ENCODE results near the gene CLCN7.
"Not testable (repeated sequence)": the region's sequence is repeated elsewhere in the genome, so short reads cannot be mapped to it uniquely, and the experiment has no call there.

CLCN7 gene

DNA sequence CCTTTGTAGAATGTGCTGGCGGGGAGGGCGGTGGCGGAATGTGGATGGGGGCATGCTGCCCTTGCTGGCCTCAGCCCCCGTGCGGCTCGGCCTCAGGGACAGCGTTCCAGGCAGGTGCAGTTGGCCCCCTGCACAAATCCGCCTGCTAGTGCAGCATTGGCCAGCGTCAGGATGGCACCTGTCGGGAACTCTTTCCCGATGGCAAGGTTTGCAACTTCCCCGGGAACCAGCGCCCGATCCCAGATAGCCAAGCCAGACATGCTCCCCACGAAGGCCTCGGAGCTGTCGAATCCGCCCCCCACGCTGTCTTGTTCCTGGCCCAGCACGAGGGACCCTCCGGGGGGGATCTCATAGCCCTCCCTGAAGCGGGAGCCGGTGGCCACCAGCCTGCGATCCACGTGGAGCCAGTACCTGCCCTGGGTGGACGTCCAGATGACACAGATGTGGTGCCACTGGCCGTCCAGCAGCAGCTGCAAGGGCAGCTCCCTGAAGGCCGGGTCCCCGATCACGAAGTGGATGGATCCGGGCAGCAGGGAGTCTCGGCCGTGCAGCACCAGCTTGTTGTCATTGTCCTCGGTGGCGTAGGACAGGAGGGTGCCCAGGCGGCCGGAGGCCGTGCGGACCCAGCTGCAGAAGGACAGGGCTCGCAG, 11.1 kb upstream of the CLCN7 start:
- no peak for DNase-seq

DNA sequence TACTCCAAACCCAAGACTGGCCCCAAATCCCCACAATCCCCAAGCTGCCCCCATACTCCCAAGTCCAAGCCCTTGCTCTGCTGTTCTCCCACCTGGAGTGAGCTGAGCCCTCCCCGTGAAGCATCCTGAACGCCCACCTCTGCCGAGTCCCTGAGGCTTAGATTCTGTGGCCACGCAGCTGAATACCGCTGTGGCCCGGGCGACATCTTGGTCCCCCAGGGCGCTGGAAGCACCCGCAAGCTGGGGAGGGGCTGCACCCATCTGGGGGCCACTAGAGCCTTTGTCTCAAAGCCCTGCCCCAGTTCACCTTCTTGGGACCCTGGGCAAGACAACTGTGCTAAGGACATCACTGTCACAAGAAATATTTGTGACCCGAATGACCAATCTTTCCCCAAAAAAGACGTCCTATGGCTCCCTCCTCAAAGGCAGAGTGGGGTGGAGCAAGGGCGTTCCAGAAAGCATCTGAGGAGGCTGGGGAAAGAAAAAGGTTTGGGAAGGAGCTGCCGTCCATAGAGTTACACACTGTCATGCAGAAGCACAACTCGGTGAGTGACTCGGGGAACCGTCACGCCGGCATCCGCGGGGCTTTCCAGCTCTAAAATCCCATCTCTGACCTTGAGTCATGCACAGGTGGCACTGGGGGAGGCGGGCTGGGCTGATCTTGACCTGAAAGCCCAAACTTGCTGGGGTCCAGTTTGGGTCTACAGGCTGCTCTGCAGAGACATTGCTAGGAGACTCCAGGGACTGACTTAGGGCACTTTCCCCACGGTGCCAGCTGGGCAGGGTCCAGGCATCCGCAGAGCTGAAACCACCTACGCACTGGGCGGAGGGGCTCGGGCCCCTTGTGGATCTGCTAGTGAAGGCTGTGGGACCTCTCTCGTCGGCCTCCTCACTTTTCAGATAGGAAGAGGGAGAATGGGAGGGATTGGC, 7.3 kb upstream of the CLCN7 start:
- DNase-seq, result no peak

- DNase-seq, result not testable (repeated sequence)
Observed at GRCh38 chr16:1478937-1479336, 4.1 kb upstream of the CLCN7 start.

DNA sequence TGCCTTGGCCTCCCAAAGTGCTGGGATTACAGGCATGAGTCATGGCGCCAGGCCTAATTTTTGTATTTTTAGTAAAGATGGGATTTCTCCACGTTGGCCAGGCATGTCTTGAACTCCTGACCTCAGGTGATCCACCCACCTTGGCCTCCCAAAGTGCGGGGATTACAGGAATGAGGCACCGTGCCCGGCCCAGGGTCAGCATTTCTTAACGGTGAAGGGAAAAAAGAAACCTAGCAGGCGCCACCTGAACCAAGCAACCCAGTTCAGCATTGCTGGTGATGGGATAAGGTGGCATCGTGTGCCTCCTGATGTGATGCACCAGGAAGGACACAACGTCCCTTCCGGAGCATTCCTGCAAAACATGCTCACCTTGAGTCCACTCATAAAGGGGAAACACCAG, 2.2 kb upstream of the CLCN7 start:
- no peak for DNase-seq

GRCh38 chr16:1475552-1476114, 805 bp upstream of the CLCN7 start:
- no peak for DNase-seq

GRCh38 chr16:1474082-1474795, 589 bp downstream of the CLCN7 start:
- DNase-seq, result no peak

DNA sequence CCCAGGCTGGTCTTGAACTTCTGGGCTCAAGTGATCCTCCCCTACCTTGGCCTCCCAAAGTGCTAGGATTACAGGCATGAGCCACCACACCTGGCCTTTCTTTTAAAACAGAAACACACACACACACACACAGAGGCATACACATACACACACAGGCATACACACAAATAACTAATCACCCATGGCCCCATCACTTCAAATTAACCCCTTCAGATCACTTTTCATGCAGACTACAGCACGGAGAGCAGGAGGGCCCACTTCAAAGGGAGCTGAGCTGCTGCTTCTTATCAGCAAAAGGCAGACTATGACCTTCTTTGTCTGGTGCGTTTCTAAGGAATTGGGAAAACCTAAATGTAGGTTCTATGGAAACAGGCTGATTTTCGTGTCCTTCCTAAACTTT, 1.9 kb downstream of the CLCN7 start:
- DNase-seq, result no peak

DNA sequence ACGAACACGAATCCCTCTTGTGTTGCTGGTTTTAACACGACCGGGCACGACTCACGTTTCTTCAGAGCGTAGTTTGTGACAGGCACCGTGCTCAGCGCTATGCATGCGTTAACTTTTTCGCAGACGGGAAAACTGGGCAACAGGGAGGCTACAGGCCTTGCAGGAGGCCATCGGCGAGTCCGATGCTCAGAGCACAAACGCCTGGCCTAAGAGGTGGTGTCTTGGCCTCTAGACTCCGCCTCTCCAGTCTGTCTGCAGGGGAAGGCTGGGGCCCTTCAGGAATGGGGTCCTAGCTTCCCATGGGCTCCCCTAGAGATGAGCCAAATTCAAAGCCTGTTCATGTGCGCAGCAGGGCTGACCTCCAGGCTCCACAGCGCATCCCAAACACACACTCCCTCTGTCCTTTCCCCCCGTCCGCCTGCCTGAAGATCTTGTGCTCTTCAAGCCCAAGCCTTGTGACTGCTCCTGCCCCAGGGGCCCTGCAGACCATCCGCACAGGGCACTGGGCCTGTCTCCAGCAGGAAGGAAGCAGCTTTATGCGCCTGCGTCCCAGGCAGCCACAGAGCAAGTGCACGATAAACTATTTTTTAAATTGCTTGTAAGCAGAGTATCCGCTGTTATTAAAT, 3.1 kb downstream of the CLCN7 start:
- peak; percentile 59 for DNase-seq

- DNase-seq, result peak; percentile 47
Observed at GRCh38 chr16:1470481-1471251, 4.2 kb downstream of the CLCN7 start.

DNA sequence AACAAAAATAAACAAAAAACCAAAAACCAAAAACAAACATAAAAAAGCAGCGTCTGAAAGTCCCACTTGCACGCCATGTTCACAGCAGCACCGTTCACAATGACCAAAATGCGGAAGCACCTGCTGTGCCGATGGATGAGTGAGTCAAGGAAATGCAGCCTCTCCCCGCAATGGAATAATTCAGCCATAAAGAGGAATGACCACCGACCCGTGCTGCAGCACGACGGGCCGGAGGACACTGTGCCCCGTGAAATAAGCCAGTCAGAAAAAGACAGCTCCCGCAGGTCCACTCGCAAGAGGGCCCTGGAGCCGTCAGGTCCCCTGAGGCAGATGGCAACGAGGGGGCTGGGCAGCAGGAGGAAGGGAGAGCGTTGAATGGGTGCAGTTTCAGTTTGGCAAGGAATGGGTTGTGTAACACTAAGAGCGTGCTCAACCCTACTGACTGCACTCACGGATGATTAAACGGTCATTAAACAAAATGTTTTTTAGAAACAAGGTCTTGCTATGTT, 5.1 kb downstream of the CLCN7 start:
- peak; percentile 89 for DNase-seq

DNA sequence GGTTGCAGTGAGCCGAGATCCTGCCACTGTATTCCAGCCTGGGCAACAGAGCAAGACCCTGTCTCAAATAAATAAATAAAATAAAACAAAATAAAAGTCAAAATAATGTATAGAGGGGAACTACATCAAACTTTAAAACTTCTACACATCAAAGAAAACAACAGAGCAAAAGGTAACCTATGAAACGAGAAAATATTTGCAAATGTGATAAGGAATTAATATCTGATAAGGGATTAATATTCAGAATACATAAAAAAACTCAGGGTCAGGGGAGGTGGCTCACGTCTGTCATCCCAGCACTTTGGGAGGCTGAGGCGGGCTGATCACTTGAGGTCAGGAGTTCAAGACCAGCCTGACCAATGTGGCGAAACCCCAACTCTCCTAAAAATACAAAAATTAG, 5.7 kb downstream of the CLCN7 start:
- DNase-seq, result not testable (repeated sequence)

DNA sequence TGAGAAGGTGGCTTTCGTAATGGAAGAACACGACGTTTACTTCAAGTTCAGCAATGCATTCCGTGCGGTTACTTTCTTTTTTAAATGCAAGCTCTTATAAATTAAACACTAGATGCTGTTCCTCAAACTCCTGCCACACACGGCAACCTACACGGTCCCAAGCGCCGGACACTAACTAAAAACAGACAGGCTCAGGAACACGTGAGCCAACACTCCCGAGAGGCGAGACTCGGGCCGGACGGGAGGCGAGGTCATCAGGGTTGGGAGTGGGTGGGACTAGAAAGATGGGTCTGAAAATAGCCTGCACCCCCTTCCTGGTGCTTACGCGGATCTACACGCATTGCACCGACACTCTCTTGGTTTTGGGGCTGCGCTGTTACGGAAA, 6.4 kb downstream of the CLCN7 start:
- DNase-seq, result no peak

DNA sequence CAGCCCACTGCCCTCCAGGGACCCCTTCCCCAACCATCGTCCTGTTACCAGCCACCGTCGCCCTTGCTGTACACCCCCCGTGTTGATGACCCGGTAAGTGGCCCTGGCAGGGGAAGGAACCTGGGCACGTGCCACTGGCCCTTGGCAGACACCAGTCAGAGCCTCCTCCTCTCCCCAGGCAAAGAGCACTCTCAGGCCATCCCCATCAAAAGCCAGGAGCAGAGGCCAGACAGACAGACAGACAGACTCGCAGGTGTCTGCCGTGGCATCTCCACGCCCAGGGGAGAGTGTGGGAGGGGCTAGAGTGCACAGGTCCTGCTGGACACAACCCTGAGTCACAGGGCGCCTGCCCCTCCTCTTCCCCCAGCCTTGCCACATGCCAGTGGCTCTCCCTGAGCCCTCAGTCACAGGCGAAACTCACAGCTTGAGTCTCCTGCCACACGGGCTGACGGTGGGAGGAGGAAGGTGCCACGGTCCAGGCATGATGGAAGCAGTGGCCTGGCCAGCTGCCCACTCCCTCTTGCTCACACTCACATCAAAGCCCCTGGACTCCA, 7.8 kb downstream of the CLCN7 start:
- DNase-seq, result no peak

- DNase-seq, result no peak
Observed at GRCh38 chr16:1466054-1466453, 8.8 kb downstream of the CLCN7 start.

- no peak for DNase-seq
Observed at GRCh38 chr16:1465567-1465915, 9.3 kb downstream of the CLCN7 start.

DNA sequence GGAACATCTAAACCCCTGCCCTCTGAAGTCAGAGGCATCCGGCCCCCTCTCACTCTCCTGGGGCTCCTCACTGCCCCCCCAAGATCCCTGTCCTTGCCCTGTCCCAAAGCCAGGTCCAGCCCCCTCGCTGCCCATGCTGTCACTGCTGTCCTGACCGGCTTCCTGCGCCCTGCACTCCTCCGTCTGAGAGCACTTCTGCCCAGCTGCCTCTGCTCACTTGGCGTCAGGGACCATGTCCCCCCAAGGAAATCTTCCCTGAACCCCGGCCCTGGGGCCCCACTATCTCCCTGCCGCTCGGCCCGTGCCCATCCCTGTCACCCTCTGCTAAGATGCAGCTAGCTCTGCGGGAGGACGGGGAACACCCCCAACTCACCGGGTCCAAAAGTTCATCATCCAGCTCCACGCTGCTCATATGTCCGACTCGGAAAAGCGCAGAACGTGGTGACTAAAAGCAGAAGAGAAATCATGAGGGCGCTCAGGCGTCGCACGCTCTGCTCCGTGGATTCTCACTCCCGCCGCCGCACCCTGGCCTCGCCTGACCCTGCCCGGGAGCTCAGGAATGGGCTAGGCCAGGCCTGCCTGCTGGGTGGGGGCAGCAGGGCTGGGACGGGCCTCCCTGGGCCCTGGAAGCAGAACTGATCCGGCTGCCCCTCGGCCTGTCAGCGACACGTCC, 9.8 kb downstream of the CLCN7 start:
- no peak for DNase-seq

DNA sequence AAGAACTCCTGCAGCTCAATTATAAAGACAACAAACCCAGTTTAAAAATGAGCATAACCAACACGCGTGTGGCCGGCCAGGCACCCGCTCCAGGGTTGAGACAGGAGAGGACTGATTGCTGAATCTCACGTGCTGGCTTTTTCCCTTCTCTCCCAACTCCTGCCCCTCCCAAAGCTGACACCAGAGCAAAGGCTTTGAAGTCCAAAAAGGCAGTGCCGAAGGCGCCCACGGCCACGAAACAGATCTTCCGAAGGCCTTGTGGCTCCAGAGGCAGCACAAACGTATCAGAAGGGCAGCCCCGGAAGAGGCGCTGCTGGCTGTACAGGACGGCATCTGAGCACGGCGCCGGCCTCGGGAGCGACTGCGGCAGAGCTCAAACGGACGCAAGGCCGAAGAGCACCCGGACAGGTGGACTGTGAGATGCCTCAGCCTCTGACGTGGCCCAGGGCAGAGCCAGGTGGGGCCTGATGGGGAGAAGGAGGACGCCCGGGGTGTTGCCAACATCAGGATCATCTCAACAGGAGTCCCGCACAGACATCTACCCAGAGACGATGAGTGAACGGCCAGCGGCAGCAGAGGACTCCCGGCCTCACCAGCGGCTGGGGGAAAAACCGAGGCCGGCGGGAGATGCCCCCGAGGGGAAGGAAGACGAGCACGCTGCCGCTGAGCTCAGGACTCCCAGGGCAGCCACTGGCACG, 10.5 kb downstream of the CLCN7 start:
- no peak for DNase-seq

DNA sequence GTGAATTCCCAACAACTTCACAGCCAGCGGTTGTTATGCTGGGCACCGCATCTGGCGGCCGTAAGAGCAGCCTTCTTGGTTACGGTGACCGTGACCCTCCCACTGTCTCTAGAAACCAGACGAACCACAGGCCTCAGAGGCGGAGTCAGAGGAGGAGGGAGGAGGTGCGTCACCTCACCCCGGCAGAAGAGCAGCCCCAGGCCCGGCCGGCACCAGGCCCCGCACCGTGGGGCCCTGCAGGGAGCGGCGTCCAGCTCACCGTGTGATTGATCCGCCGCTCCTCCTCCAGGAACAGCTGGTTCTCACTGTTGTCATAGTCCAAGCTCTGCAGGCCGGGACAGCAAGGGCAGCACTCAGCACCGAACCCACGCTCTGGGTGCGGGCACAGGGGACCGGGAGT, 13.7 kb downstream of the CLCN7 start:
- DNase-seq, result no peak

DNA sequence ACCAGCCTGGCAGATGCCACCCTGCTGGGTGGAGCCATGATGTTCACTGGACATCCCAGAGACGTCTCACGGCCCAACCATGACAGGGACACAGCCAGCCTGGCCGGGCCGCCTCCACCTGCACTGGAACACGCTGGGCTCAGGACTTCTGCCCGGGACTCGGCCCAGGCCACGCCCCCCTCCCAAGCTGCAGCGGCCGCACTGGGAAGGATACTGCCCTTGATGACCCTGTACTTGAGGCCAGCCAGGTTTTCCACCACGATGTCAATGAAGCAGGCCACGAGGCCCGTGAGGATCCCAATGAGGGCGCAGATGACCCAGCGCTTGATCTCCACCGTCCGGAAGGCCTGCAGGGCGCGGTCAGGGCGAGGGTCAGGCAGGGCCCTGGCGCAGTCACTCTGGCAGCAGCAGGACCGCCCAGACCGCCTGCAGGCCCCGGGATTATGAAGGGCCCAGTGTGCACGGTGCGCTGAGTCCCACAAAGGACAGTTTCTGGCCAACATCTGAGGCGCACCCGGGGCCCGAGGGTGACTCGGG, 14.2 kb downstream of the CLCN7 start:
- DNase-seq, result no peak

DNA sequence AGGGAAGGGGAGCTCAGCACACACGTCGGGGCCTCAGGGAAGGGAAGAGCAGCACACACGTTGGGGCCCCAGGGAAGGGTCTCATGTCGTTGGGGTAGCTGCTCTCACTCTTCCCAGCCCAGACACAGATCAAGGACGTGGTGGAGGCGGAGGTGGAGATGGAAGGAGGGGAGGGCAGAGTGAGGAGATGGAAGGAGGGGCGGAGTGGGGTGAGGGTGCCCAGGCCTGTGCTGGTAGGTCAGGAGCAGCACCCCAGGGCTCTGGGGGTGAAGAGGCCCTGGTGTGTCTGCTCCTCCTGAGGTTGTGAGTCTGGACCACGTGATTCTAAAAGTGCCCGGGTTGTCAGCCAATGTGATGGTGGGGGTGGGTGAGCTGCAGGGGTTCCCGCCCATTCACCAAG, 14.9 kb downstream of the CLCN7 start:
- no peak for DNase-seq

All from GF-D8 (cell line).